CD4-positive, alpha-beta T cell treated with Interleukin-15 for 4 hours (primary cell): ENCODE data around the gene DPCD.

ENCODE experiments used
- DNase-seq: peaks from one replicate; pipeline ENCODE4 v3.0.0-alpha.2; 2020; ENCODE audit warnings: low spot score

The DPCD gene

DNA sequence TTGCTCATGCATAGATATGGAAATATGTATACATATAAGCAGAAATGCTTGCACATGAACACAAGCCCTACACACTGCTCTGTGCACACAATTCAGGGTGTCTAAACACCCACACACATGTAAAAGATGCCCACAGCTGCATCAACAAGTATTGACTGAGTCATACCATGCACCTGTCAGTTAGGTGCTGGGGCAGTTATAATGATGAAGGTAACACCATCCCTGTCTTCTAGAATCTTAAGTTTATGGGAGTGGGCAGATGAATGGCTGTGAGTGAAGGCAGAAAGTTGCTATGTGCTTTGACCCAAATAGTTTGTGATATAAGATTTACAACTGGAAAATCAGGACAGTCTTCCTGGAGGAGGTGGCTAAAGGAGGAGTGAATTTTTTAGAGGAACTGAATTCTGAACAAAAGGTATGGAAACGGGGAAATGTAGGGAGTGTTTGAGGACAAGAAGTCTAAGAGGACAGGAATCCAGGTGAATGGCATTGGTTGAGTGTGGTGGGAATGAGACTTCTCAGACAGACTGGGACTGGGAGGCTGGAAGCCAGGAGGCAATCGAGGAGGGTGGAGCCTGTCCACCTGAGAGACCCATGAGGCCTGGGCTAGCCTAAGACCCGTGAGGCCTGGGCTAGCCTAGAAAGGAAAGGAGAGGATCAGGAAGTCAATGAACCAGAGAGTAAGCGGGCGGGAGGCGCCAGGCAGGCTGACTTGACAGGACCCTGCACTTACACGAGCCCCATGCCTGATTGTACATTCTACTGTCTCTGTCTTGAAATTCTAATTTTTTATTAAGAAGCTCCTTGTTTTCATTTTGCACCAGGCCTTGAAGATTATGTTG is 20.7 kb upstream of the DPCD start:
- DNase-seq: no peak

DNA sequence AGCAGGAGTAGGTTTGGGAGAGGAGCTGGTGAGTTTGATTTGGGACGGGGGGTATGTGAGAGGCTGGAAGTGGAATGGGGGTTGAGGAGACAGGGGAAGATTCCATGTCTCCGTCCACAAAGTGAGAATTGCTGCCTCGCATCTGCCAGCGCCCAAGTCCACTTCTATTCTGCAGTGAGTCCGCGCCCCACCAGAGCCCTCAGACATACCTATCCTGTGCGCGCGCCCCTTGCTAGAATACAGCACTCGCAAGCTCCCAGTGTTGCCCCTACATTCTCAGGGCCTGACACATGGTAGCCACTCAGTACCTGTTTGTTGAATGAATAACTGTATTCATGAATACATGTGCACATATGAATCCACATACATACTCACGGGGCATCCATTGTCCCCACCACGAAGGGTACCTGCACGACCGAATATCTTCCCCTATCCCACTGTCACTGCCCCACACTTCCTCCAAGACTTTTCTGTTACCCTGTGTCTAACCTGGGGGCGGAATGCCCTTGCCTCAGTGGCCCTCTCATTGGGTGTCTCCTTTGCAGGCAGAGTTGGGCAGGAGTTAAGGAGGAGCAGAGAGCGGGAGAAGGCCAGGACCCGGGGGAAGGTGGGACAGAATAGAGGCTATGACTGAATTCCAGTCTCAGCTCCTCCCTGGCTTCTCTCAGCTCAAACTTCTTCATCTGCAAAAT is 19.9 kb upstream of the DPCD start:
- no peak for DNase-seq

DNA sequence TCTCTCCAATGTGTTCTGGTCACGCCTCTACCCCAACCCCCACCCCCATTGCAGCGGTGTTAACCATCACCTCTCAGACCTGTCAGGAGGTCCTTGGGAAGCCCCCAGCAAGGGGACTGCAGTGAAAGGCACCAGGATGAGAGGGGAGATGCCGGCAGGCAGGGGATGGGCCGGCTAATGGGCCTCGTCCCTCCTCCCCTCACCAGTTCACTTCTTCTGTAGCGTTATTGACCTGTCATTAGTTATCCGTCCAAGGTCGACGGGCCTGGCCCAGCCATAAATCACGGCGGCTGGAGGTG is 18.8 kb upstream of the DPCD start:
- DNase-seq: no peak

DNA sequence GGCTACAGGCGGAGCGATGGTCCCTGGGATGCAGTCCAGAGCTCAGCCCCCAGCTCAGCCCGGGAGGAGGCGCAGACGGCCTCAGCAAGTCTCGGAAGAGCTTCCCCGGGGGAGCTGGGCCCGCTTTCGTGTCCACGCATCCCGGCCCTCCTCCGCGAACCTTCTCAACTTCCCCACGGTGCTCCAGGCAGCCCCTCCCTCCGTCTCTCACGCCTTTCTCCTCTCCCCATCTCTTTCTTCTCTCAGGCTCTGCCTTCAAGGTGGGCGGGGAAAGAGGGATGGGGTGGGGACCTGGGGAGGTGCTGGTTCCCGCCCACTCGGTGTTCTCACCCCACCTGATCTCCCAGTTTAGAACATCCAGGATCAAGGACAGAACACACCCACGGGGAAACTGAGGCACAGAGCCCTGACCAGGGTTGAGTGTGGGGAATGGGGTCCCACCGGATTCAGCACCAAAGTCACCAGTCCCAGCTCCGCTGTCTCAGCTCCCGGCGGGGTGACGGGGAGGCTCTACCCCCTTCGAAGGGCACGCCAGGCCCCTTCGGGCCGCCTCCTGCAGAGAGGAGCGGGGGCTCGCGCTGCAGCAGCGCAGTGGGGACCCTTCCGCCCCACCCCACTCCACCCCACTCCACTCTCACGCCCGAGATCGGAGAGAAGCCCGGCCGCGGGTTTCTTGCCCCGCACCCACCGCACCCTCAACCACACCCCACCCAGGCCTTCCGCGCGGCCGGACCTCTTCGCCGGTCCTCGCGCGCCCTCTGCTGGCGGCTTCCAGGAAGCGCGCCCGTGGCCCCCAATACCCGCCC is 18.3 kb upstream of the DPCD start:
- peak; percentile 69 for DNase-seq

DNA sequence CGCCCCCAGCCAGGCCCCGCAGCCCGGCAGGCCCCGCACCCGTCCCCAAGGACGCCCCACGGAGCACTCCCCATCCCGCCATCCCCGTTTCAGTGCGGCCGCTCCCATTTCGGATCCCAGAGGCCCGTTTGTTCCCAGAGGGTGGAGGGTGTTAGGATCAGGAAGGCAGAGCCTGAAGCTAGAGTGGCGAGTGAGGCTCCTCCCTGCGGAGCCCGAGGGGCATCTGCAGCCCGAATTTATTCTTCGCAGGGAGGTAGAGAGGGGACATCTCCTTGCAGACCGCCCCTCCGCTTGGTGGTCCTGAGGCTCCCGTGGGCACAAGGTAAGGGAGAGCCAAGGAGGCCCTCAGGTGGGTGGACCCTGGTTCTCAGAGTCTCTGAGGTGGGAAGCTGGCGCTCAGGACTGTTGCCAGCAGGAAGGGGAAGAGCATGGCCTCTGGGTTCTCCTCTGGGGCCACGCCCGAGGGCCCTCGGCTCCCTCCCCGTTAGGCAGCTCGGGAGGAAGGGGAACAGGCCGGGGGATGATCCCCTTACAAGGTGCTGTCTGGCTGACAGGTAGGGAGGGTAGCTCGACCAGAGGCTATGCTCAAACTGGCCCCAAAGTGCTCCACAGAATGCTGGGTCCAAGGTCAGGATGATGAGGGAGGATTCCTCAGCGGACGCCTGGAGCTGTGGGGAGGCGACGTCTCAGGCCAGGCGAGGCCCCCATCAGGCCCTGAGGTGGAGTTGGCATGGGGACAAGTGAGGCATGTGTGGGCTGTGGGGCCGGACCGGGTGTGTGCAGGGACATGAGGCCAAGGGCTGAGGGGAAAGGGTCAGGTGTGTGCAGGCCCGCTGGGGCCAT is 17.5 kb upstream of the DPCD start:
- DNase-seq: no peak

DNA sequence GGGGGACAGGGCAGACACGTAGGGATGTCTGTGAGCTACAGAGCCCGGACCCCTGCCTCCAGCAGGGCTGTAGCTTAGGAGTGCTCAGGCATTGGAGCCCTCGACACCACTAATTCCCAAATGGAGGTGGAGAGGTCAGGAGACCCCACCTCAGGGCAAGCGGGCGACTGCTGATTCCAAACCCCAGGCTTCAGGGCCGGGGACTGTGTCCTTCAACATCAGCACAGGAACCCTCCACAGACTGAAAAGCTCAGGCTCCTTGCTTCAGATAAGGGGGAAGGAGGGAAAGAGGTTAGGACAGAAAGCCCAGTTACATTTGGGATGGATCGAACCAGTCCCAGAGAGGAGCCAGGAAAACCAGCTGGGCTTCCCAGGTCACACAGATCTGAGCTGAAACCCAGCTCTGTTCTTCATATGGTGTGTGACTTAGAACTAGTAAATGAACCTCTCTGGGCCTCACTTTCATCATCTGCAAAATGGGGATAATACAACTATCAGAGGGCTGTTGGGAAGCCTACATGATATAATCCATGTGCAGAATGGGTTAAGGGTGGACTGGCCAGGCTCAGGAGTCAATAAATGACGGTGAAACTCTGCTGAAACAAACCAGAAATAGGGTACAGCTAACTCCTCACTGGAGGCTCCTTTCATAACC is 16.7 kb upstream of the DPCD start:
- DNase-seq: no peak

DNA sequence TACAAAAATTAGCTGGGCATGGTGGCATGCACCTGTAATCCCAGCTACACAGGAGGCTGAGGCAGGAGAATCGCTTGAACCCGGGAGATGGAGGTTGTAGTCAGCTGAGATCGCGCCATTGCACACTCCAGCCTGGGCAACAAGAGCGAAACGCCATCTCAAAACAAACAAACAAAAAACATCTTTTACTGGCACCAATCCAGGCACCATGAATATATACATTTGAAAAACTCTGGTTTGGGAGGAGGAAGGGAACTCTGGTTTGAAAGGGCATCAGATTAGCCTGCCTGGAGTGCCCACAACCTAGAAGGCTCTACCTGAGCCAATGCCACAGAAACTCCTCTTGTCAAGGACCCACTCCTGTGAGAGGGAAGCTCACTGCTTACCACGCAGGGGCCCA is 16.0 kb upstream of the DPCD start:
- no peak for DNase-seq

DNA sequence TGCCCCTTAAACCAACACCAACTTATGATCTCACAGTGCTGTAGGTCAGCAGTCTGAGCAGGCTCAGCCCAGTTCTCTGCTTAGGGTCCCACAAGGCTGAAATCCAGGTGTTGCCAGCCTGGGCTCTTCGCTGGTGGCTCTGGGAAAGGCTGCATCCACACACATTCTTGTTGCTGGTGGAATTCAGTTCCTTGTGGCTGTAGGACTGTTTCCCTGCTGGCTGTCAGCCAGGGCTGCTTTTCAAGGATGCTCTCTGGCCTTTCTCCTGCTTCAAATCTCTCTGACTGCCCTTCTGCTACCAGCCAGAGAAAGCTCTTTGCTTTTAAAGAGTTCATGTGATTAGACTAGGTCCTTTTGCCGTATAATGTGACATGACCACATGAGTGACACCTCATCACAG is 15.3 kb upstream of the DPCD start:
- no peak for DNase-seq

DNA sequence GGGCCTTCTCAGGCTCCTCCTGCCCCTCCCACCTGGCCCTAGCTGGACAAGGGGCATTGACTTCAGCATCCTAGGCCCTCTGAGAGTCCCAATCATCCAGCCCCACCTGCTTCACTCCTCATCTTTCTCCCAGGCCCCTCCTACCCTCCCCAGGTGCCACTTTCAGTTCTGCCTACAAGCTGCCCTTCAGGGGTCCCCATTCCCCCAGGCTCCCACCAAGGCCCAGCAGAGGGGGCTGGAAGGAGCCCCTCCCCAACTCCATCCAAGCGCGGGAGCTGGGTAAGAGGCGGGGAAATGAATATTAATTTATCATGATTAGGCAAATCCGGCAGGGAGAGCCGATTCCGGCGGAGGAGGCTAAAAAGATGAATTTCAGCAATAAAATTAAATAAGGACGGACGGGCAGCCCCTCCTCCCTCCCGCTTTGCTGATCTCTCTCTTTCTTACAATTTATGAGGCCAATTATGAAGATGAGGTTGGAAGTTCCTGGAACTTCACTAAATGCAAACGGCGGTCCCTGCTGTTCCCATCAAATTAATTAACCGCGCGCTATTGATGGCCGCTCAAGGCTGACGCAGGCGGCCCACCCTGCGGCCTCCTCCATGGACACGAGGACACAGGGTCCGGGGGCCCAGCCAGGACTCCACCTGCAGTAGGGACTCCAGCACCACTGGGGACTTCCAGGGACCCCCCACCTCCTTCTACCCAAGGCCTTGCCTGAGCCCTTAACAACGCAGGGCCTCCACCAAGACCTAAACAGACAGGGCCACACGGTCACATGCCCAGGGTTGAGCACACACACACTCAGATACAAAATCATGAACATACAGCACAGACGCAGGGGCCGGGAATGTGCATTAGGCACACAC is 14.0 kb upstream of the DPCD start:
- DNase-seq: no peak

DNA sequence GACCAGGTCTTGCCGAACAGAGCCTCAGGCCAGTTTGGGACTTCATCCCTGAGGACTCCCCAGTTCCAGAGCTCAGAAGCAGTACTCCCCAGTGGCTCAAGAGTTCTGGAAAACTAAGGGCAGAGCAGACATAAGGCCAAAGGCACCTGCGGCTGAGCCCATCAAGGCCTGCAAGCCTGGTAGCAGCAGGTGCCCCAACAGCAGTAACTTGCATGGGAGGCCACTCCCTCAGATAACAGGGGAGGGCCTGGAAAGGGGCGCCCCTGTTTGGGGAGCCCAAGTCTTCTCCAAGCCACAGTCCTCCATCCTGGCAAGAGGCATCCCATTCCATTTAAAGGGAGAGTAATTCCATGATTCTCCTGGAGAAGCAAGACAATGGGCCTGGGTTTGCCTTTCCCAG is 13.0 kb upstream of the DPCD start:
- DNase-seq: no peak

DNA sequence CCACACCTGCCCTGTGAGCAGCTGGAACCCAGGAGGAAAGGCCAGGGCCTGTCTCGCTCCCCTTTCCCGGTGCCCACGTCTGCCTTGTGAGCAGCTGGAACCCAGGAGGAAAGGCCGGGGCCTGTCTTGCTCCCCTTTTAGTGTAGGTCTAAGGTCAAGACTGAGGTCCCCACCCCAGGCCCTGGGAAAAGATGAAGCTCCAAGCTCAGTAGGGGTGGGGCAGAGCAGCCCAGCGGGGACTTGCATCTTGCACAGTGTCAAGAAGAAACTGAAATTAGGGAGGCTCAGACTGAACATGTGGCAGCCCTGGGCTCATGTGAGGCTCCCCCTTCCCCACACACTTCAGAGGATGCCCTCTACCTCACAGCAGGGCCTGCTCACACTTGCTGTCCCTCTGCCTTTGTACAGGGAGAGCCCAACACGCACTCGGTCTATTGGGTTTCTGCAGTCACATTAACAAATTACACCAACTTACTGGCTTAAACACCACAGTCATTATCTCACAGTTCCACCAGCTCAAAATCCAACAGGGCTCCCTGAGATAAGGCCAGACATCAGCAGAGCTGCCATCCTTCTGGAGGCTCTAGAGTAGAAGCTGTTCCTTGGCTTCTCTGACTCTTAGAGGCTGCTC is 12.4 kb upstream of the DPCD start:
- DNase-seq: no peak

DNA sequence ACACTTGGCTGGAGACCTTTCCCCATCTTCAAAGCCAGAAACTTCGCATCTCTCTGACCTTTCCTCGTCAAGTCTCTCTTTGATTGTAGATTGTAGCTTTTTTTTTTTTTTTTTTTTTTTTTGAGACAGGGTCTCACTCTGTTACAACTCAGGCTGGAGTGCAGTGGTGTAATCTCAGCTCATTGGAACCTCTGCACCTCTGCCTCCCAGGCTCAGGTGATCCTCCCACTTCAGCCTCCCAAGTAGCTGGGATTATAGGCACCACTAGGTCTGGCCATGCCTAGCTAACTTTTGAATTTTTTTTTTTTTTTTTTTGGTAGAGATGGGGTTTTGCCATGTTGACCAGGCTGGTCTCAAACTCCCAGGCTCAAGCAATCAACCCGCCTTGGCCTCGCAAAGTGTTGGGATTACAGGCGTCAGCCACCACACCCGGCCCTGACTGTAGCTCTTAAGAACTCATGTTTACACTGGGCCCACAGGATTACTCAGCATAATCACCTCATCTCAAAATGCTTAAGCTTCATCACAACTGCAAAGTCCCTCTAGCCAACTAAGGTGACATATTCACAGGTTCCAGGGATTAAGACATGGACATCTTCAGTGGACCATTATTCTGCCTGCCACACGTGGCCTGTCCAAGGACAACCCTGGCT is 11.8 kb upstream of the DPCD start:
- no peak for DNase-seq

DNA sequence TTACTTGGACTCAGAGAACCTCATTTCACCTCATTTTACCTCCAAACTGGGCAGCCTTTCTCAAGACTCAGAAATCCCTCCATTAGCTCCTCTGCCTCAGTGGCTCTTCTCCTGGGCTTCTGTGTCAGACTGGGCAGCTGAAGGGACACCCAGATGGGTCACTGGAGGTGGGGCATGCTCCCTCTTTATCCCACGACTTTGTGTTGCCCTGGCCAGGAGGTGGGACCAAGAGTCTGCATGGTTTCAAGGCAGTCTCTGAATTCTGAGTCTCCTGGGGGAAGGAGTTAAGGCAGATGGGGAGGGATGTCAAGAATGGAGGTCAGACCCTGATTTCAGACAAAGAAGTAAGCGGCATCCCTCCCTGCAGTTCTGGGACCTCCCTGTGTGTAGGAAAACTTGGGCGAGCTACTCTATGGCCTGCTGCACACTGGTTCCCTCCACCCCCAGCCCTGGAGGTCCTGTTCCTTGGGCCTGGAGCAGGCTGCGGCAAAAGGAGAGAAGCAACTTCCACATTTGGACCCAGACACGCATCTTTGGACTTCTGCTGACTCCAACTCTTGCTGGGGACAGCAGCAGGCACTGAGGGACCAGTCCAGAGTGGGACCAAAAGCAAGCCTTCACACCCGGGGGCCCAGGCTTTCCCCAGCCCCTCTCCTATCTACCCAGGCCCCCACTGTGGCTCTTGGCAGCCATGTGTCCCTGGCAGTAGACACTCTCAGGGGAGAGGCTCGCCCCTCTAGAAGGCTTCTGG is 10.8 kb upstream of the DPCD start:
- no peak for DNase-seq

DNA sequence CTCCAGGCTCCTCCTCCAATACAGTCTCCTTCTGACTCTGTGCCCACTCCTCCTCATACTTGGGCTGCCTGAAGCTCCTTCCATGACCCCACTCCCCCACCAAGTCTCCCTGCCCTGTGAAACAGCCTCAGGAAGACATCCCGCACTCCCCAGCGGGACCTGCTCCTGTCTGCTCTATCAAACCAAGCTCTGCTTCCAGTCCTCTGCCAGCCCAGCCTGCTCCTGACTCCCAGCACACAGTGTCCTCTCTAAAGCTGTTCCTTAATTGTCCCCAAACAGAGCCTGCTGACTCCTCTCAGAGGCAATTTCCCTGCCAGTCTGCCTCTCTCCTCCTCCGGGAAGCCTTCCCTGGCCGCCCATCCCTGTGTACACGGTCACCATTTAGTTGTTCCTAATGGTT is 9.9 kb upstream of the DPCD start:
- no peak for DNase-seq

DNA sequence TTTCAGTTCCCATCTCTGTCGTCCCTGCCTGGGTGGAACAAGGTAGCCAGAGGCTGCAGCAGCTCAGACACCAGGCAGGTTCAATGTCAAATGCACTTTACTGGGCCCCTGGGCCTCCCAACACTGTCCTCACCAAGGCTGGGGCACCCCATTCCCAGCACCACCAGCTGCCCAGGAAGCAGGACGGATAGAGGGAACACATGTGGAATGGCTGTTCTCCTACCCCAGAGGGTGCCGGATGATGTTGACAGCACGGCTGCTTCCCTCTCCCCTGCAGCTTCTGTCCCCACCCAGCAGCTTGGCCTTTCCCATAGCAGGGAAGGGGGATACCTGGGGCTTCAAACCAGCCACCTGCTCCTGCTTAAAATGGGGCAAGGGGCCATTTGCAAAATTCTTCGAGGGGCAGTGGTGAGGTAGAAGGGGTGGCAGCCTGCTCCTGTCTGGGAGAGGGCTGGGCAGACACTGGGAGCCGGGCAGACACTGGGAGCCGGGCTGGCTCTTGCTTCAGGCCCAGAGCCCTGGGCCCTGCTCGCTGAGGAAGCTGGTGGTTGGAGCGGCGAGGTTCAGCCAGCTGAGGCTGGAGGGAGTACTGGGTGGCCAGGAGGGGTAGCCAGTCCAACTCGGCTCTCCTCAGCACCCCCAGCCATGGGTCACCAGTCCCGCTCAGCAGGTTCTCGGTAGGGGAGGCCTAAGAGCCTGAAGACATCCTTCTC is 9.2 kb upstream of the DPCD start:
- DNase-seq: no peak

DNA sequence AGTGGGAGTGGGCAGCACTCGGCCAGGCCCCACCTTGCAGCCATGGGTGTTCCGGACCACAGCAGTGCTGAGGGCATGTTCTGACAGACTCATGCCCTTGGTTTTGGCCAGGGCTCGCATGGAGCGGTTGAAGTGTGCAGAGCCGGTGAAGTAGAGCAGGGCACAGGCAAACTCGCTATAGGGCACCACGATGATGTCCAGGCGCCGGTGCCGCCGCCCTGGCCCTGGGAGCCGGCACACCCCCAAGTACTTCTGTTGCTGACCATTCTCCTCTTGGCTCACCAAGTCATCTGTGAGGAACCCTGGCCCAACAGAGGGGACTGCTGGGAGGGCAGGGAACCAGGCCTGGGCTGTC is 8.6 kb upstream of the DPCD start:
- DNase-seq: no peak

DNA sequence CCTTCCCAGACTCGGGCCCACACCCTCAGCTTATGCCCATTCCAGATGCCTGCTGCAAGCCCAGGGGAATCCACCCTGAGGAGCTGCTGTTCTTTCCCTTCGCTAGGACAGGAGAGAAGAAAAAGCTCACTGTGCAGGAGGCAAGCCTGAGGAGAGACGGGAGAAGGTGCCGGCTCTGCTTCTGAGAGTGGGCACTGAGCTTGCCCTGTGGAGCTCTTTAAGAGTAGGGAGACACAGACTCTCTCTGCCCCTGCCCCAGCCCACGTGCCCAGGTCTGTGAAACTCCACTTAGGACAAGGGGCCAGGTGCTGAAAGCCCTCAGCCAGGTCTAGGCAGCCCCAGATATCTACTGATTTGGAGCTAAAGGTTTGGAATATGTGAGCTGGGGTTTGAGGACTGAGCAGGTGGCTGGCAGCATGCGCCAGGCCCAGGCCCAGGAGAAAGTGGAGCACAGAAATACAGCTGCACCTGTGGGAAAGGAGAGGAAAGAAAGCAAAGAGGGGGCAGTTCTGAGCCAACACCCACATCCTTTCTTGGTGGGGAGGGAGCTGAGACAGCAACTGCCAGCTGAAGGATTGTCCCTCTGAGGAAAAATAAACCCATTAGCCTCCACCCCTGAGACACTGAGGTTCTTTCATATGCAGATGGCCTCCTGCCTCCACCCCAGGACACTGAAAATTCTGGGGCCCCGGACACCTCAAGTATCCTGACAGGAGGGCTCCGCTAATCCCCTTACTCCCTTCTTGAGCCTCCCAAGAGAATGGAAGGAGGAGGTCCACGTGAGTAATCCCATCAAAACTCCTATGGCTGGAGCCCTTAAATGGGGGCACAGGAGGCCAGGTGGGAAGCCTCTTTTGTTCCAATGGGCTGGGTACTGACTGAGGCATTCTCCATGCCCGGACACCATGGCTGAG is 7.4 kb upstream of the DPCD start:
- no peak for DNase-seq
